ENCODE results near the gene SUMF1. TPM values are rescaled to one million over a fixed set of nuclear protein-coding genes. Genes with fewer than 3 reads are reported as not detected.
A peak's percentile ranks its signal among the peaks of the same experiment; 100 is the strongest.

Gene SUMF1
- total and polyA plus RNA-seq, 2 of the 13 experiments (the other 11 are each of a cell fraction or from before 2014, with no cell fraction given), result 18.5 to 28.9 TPM

GRCh38 chr3:4466741-4467521, at the start of gene SUMF1 (continued):
- 0 out of 2 replicates have a peak, but pooled peaks have one; percentile 67 for TF ChIP-seq ZNF512B (CRISPR knock-in tag; IDR thresholded peaks at IDR 0.05; ENCODE audit: borderline replicate concordance)
- TF ChIP-seq REPIN1 (CRISPR knock-in tag; IDR thresholded peaks at IDR 0.05; ENCODE audit: borderline replicate concordance, low read depth), result peak; percentile 87; the same call in 1 of the 2 replicates
- TF ChIP-seq ARNT (IDR thresholded peaks at IDR 0.05), result no peak
- TF ChIP-seq ZNF788 (CRISPR knock-in tag; IDR thresholded peaks at IDR 0.05; ENCODE audit: borderline replicate concordance), result peak; percentile 88
- no peak for TF ChIP-seq SAFB2 (CRISPR knock-in tag; IDR thresholded peaks at IDR 0.05; ENCODE audit: borderline replicate concordance, low read depth)
- TF ChIP-seq SMYD3 (CRISPR knock-in tag; IDR thresholded peaks at IDR 0.05), result 0 out of 2 replicates have a peak, but pooled peaks have one; percentile 71
- TF ChIP-seq CBFB (CRISPR knock-in tag; IDR thresholded peaks at IDR 0.05), result peak; percentile 87
- no peak for TF ChIP-seq ZNF282 (IDR thresholded peaks at IDR 0.05; ENCODE audit: partially characterized antibody)
- TF ChIP-seq ZNF577 (CRISPR knock-in tag; IDR thresholded peaks at IDR 0.05; ENCODE audit: borderline replicate concordance, low read depth), result no peak
- TF ChIP-seq KDM2A (CRISPR knock-in tag; IDR thresholded peaks at IDR 0.05; ENCODE audit: borderline replicate concordance, low read depth), result peak; percentile 93
- TF ChIP-seq MLLT10 (CRISPR knock-in tag; IDR thresholded peaks at IDR 0.05), result no peak
- TF ChIP-seq ZBTB43 (CRISPR knock-in tag; conservative IDR thresholded peaks at IDR 0.05), result 0 out of 2 replicates have a peak, but pooled peaks have one; percentile 66
- TF ChIP-seq TFAP4 (IDR thresholded peaks at IDR 0.05; ENCODE audit: borderline replicate concordance, low read depth), result peak; percentile 52; the same call in 1 of the 2 replicates
- 0 out of 2 replicates have a peak, but pooled peaks have one; percentile 69 for TF ChIP-seq RARG (CRISPR knock-in tag; IDR thresholded peaks at IDR 0.05; ENCODE audit: low read depth)
- TF ChIP-seq POLR2G (IDR thresholded peaks at IDR 0.05; ENCODE audit: low read depth, low read length), result peak; percentile 92
- TF ChIP-seq ZSCAN31 (CRISPR knock-in tag; IDR thresholded peaks at IDR 0.05; ENCODE audit: low read depth), result peak; percentile 81
- peak; percentile 88; the same call in 1 of the 2 replicates for TF ChIP-seq ZNF761 (CRISPR knock-in tag; conservative IDR thresholded peaks at IDR 0.05)
- TF ChIP-seq ZNF709 (CRISPR knock-in tag; IDR thresholded peaks at IDR 0.05), result peak; percentile 50; the same call in 1 of the 2 replicates
- no peak; the same call in 1 of the 2 replicates for TF ChIP-seq ZBTB39 (CRISPR knock-in tag; IDR thresholded peaks at IDR 0.05)
- peak; percentile 62; the same call in 1 of the 2 replicates for TF ChIP-seq FOXK2 (IDR thresholded peaks at IDR 0.05)
- TF ChIP-seq RFXANK (CRISPR knock-in tag; IDR thresholded peaks at IDR 0.05), result no peak
- peak; percentile 89; the same call in 1 of the 2 replicates for TF ChIP-seq DMAP1 (CRISPR knock-in tag; IDR thresholded peaks at IDR 0.05)
